CD4-positive, alpha-beta T cell treated with Interleukin-10 for 1 hour (primary cell): ENCODE data around the gene CARNS1.

Experiments used
- DNase-seq: peaks from one replicate; pipeline ENCODE4 v3.0.0-alpha.2; 2020

CARNS1 gene

GRCh38 chr11:67431346-67432249 is 16.1 kb downstream of the CARNS1 start:
- no peak for DNase-seq

- DNase-seq = no peak
These were observed 17.3 kb downstream of the CARNS1 start for GRCh38 chr11:67432655-67433349.

GRCh38 chr11:67433536-67434394 is 18.3 kb downstream of the CARNS1 start:
- DNase-seq = no peak

GRCh38 chr11:67434395-67434881 is 19.0 kb downstream of the CARNS1 start:
- DNase-seq = no peak

- DNase-seq = no peak
These were observed 19.7 kb downstream of the CARNS1 start for GRCh38 chr11:67435031-67435726.

GRCh38 chr11:67435727-67436458 is 20.4 kb downstream of the CARNS1 start:
- no peak for DNase-seq

- peak; percentile 73 for DNase-seq
These were observed 21.1 kb downstream of the CARNS1 start for GRCh38 chr11:67436459-67437081.

GRCh38 chr11:67437082-67437808 is 21.8 kb downstream of the CARNS1 start, which contains the start of gene PTPRCAP:
TSS of gene PTPRCAP (minus strand) at chr11:67437682. CDS start at chr11:67437619, 63 bp downstream.
- DNase-seq = peak; percentile 78

- DNase-seq = no peak
These were observed 22.3 kb downstream of the CARNS1 start for GRCh38 chr11:67437809-67438157.

GRCh38 chr11:67438158-67438902 is 22.9 kb downstream of the CARNS1 start:
- DNase-seq = peak; percentile 79

GRCh38 chr11:67439321-67440228 is 24.1 kb downstream of the CARNS1 start:
- no peak for DNase-seq

- DNase-seq = no peak
These were observed 25.0 kb downstream of the CARNS1 start for GRCh38 chr11:67440229-67441097.

- no peak for DNase-seq
These were observed 25.7 kb downstream of the CARNS1 start for GRCh38 chr11:67441098-67441563.

GRCh38 chr11:67441731-67442351 is 26.4 kb downstream of the CARNS1 start:
- peak; percentile 46 for DNase-seq

- DNase-seq = no peak
These were observed 27.3 kb downstream of the CARNS1 start for GRCh38 chr11:67442504-67443404.

- no peak for DNase-seq
These were observed 30.0 kb downstream of the CARNS1 start for GRCh38 chr11:67445515-67445914.
